Esophagus muscularis mucosa (tissue), 4 donors: Measurements from ENCODE around the gene TBC1D16.
A peak's percentile ranks its signal among the peaks of the same experiment; 100 is the strongest.

ENCODE experiments used
- EP300 ChIP-seq: sonication (generic); formaldehyde crosslinking; IDR thresholded peaks from one replicate; pipeline ENCODE4 v1.6.1; 2017; ENCODE audit warnings: antibody characterized with exemption
- POLR2A ChIP-seq: fragments of 450-650 bp; IDR thresholded peaks from one replicate; pipeline ENCODE4 v1.6.1; 2017; ENCODE audit warnings: antibody characterized with exemption, moderate library complexity, mild to moderate bottlenecking, low read depth
- POLR2AphosphoS5 ChIP-seq, 2 donors: sonication (generic); formaldehyde crosslinking; IDR thresholded peaks; one replicate each; pipeline ENCODE4 v1.6.1; 2017; ENCODE audit warnings: antibody characterized with exemption in 2 of 2
- TF ChIP-seq, protein P1 (sequence below), 3 experiments: fragments of 200-600 bp in 2 of 3; fragments of 450-650 bp in 1 of 3; sonication (generic) in 2 of 3; IDR thresholded peaks; one replicate each; pipeline ENCODE4 v1.5.1; 2017 to 2019; ENCODE audit warnings: antibody characterized with exemption in 3 of 3, mild to moderate bottlenecking in 2 of 3, moderate library complexity in 1 of 3

DNA sequence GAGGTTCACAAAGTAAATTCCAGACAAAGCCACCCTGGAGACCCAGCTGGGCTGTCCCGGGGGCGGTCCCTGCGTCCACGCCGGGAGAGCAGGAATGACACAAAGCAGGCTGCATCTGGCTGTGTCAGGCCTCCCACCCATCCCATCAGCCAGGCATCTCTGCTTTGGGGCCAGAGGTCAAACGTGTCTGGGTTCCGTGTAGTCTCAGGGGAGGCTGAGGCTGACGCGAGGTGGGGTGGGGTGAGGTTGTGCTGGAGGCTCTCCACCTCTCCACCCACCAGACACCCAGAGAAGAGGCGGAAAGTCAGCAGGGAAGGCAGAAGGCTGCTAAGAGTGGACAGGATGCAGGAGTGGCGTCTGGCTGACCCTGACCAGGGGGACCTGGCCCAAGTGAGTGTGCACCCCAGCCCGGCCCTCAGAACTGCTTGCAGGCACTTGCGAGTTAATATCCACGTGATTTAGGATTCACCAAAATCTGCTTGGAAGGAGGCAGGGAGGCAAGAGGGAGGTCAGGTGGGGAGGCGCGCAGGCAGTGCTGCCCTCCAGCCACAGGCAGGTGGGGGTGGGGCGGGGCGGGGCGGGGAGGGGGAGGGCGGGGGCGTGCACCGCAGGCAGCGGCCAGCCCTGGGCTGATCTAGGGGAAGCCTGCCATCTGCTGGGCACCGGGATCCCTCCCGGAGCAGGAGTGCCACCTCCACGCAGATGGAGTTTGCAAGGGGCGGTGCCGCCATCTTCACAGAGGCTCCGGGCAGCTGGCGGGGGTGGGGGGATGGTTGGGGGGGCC lies 44.3 kb downstream of the TBC1D16 start:
- TF ChIP-seq EP300 (no peak), POLR2A (no peak), POLR2AphosphoS5 (IDR thresholded peaks at IDR 0.05) (no peak)
- TF ChIP-seq, protein P1, sequence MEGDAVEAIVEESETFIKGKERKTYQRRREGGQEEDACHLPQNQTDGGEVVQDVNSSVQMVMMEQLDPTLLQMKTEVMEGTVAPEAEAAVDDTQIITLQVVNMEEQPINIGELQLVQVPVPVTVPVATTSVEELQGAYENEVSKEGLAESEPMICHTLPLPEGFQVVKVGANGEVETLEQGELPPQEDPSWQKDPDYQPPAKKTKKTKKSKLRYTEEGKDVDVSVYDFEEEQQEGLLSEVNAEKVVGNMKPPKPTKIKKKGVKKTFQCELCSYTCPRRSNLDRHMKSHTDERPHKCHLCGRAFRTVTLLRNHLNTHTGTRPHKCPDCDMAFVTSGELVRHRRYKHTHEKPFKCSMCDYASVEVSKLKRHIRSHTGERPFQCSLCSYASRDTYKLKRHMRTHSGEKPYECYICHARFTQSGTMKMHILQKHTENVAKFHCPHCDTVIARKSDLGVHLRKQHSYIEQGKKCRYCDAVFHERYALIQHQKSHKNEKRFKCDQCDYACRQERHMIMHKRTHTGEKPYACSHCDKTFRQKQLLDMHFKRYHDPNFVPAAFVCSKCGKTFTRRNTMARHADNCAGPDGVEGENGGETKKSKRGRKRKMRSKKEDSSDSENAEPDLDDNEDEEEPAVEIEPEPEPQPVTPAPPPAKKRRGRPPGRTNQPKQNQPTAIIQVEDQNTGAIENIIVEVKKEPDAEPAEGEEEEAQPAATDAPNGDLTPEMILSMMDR (IDR thresholded peaks at IDR 0.05) = peak in 2 of 3 experiments; percentile 73 to 75
